BLaER1 treated with 17β-estradiol and CSF1 and Interleukin-3, amounts not matched to agents 10 nM and 100 nM (cell line): Measurements from ENCODE around the gene NOTCH1.

Source experiments
- H3K27ac ChIP-seq, 11 experiments: shearing (Covaris generic); formaldehyde crosslinking; 2 replicates each; pipeline ENCODE4 v1.8.1; 2022
- H3K27me3 ChIP-seq, 11 experiments: shearing (Covaris generic); formaldehyde crosslinking; 2 replicates each; pipeline ENCODE4 v1.8.1; 2022
- H3K36me3 ChIP-seq, 11 experiments: shearing (Covaris generic); formaldehyde crosslinking; 2 replicates each; pipeline ENCODE4 v1.8.1; 2022
- H3K4me1 ChIP-seq, 10 experiments: shearing (Covaris generic); formaldehyde crosslinking; 2 replicates each; pipeline ENCODE4 v1.8.1; 2022
- H3K4me2 ChIP-seq, 11 experiments: shearing (Covaris generic); formaldehyde crosslinking; 2 replicates each; pipeline ENCODE4 v1.8.1; 2022
- H3K4me3 ChIP-seq, 10 experiments: shearing (Covaris generic); formaldehyde crosslinking; 2 replicates each; pipeline ENCODE4 v1.8.1; 2022
- H3K9ac ChIP-seq, 11 experiments: shearing (Covaris generic); formaldehyde crosslinking; 2 replicates each; pipeline ENCODE4 v1.8.1; 2022
- H3K9me3 ChIP-seq, 11 experiments: shearing (Covaris generic); formaldehyde crosslinking; replicated peaks in 1 of 11; 2 replicates each; pipeline ENCODE4 v1.8.1; 2022
- H4K20me1 ChIP-seq, 11 experiments: shearing (Covaris generic); formaldehyde crosslinking; 2 replicates each; pipeline ENCODE4 v1.8.1; 2022
- Cebpa-rat ChIP-seq, 11 experiments: shearing (Covaris generic); IDR thresholded peaks; 2 replicates each; pipeline ENCODE4 v1.8.1; 2022

Gene NOTCH1

DNA sequence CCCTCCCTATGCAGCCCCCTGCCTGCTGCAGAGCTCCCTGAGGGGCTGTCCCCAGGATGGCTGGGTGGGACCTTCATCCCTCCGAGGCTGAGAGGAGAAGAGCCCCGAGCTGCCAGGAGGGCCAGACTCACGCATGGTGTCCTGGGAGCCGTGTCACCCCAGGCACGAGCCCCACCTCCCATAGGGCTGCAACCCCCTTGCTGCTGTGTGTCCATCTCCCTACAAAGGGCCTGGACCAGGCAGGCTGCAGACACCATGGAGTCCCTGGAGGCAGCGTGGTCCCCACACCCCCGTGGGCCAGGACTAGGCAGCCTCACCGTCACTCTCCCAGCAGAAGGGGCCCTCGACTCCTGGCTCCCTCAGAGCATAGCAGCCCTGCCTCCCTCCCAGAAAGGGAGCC lies 51.8 kb downstream of the NOTCH1 start:
- Histone ChIP-seq H3K27ac (no peak overlapping the region), H3K36me3 (peaks cover 30 to 52% (median 40%) of the 10 kb centered on the region in 11 experiments), H3K9me3 (no peaks in the 10 kb centered on the region), H4K20me1 (peaks cover 0 to 70% (median 45%) of the 10 kb centered on the region in 11 experiments; a peak in 21 of 22 replicates), H3K4me1 (peaks cover 0 to 15% (median 8%) of the 10 kb centered on the region in 10 experiments; a peak in 10 of 20 replicates), H3K27me3 (no peaks in the 10 kb centered on the region), H3K4me2 (peak overlapping the region in 5 of 11 experiments; percentile 3 to 51 (median 40); a peak in 7 of 22 replicates), H3K4me3 (no peak overlapping the region), H3K9ac (peak overlapping the region in 3 of 11 experiments; percentile 16 to 50 (median 42); a peak in 3 of 22 replicates)
- no peak for TF ChIP-seq Cebpa-rat (IDR thresholded peaks at IDR 0.05)

DNA sequence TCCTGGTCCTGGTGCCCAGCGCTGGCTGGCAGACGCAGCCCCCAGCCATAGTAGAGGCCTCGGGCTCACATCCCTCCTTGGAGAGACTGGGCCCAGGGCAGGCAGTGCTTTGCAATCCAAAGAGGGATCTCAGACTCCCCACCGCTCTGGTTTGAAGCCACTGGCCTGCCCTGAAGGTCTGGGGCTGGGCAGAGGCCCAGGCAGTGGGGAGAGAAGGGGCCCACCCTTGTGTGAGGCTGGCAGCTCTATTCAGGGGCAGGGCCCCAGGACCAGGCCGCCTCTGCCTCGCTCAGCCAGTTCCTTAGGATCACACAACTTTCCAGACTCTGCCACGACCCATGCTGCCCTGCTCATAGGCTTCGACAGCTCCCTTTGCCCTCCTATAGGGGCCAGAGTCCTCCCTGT lies 52.3 kb downstream of the NOTCH1 start:
- Histone ChIP-seq H3K4me2 (no peak overlapping the region), H3K27ac (no peak overlapping the region), H3K9me3 (no peaks in the 10 kb centered on the region), H3K9ac (0 out of 22 replicates have a peak overlapping the region, but pooled peaks of 1 of the 11 experiments have one; percentile 9), H3K27me3 (no peaks in the 10 kb centered on the region), H4K20me1 (peaks cover 0 to 69% (median 45%) of the 10 kb centered on the region in 11 experiments; a peak in 21 of 22 replicates), H3K4me1 (peaks cover 0 to 15% (median 8%) of the 10 kb centered on the region in 10 experiments; a peak in 10 of 20 replicates), H3K4me3 (no peak overlapping the region), H3K36me3 (peaks cover 25 to 47% (median 36%) of the 10 kb centered on the region in 11 experiments)
- no peak for TF ChIP-seq Cebpa-rat (IDR thresholded peaks at IDR 0.05)

DNA sequence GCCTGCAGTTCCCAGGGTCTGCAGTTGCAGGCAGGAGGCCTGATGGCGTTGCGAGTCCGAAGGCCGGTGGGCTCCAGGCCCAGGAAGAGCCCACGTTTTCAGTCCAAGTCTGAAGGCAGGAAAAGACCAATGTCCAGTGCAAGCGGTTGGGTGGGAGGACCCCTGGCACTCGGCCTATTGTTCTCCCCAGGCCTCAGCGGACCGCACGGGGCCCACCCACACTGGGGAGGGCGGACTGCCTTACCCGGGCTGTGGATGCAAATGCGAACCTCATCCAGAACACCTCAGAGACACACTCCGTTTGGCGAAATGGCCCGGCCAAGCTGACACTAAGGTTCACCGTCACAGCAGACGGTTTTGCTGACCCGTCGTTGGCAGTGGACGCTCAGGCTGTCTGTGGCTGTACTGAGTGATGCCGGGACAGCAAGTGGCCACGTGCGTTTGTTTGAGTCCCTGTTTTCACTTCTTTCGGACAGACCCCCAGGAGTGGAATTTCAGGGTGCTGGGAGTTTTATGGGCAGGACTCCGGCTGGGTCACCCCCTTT lies 52.8 kb downstream of the NOTCH1 start:
- peaks cover 22 to 42% (median 32%) of the 10 kb centered on the region in 11 experiments for H3K36me3 ChIP-seq
- 0 out of 22 replicates have a peak overlapping the region, but pooled peaks of 1 of the 11 experiments have one; percentile 9 for H3K9ac ChIP-seq
- H4K20me1 ChIP-seq = peaks cover 0 to 68% (median 42%) of the 10 kb centered on the region in 11 experiments; a peak in 21 of 22 replicates
- no peaks in the 10 kb centered on the region for H3K27me3 ChIP-seq
- H3K4me1 ChIP-seq = peaks cover 0 to 15% (median 8%) of the 10 kb centered on the region in 10 experiments; a peak in 10 of 20 replicates
- no peaks in the 10 kb centered on the region for H3K9me3 ChIP-seq
- no peak overlapping the region for H3K27ac ChIP-seq
- H3K4me3 ChIP-seq = no peak overlapping the region
- TF ChIP-seq Cebpa-rat (IDR thresholded peaks at IDR 0.05) = no peak
- no peak overlapping the region for H3K4me2 ChIP-seq

DNA sequence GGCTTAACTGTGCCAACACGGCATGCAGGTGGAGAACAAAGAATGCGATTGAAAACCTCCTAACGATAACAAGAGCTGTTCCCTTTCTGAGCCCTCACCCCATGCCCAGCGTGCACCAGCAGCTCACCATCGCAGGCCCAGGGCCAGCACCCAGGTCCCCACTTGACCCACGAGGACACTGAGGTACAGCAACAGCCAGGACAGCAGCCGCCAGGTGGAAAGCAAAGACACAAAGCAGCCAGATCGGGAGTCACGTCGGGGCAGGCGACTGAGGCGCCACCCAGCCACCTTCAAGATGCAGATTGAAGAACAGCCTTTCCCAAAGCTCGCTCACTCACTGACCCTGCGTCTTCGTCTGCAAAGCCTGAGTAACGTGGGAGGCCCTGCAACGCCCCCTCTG lies 56.1 kb downstream of the NOTCH1 start:
- Histone ChIP-seq H3K9ac (no peak overlapping the region), H3K4me1 (peaks cover 1 to 20% (median 10%) of the 10 kb centered on the region in 10 experiments), H3K4me3 (no peak overlapping the region), H3K36me3 (peaks cover 0 to 12% (median 1%) of the 10 kb centered on the region in 11 experiments; a peak in 10 of 22 replicates), H3K27ac (no peak overlapping the region), H3K9me3 (no peaks in the 10 kb centered on the region), H3K27me3 (no peaks in the 10 kb centered on the region), H4K20me1 (peaks cover 0 to 59% (median 24%) of the 10 kb centered on the region in 11 experiments; a peak in 20 of 22 replicates), H3K4me2 (no peak overlapping the region)
- no peak for TF ChIP-seq Cebpa-rat (IDR thresholded peaks at IDR 0.05)

DNA sequence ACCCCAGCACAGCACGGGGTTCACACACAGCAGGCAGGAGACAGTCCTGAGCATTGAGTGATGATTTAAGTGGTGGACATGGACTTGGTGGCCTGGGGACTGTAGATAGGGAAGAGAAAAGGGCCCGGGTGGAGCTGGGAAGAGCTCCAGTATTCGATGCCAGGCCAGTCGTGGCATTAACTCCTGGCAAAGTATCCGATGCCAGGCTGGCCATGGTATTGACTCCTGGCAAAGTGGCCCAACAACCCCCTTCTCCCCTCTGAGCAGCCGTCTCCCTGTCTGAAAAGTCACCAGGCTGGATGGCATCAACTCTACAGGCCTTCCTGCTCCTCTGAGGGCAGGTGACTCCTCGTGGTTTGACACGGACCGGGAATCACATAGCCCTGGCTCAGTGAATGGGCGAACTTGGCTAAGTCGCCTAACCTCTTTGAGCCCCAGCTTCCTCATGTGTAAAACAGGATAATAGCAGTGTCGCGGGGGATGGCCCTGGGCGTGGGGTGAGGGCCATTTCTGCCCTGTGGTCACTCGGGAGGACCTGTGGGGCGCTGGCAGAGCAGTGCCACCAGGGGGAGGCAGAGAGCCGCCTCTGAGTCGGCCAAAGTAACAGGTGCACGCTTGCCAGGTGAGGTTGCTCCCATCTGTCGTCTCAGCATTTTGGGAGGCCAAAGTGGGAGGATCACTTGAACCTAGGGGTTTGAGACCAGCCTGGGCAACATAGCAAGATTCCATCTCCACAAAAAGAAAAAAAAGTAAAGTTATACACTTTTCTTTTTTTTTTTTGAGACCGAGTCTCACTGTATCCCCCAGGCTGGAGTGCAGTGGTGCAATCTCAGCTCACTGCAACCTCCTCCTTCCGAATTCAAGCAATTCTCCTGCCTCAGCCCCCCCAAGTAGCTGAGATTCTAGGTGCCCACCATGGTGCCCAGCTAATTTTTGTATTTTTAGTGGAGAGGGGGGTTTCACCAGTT lies 57.3 kb downstream of the NOTCH1 start:
- no peak for TF ChIP-seq Cebpa-rat (IDR thresholded peaks at IDR 0.05)
- Histone ChIP-seq H3K27me3 (no peaks in the 10 kb centered on the region), H3K9me3 (no peaks in the 10 kb centered on the region), H3K9ac (no peak overlapping the region; a peak in 1 of 22 replicates), H4K20me1 (peaks cover 0 to 55% (median 23%) of the 10 kb centered on the region in 11 experiments; a peak in 18 of 22 replicates), H3K4me2 (no peak overlapping the region), H3K4me3 (no peak overlapping the region), H3K27ac (no peak overlapping the region), H3K36me3 (peaks cover 0 to 3% (median 0%) of the 10 kb centered on the region in 11 experiments; a peak in 1 of 22 replicates), H3K4me1 (peaks cover 10 to 17% (median 14%) of the 10 kb centered on the region in 10 experiments)

DNA sequence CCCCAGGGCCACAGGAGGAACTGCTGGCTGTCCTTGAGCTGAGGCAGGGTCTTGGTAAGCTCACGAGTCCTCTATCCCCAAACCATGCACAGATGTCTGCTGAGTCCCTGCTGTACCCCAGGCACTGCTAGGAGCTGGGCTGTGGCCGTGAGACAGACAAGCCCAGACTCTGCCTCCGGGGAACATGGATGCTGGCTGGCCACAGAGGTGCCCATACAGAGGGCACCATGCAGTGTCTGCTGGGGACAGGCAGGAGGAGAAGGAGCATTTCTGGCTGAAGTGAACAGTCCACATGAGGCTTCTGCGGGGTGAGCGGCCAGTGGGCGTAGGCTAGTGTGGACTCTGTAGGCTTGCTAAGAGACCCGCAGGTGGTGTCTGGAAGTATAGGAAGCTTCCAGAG lies 58.2 kb downstream of the NOTCH1 start:
- no peaks in the 10 kb centered on the region; a peak in 1 of 22 replicates for H3K36me3 ChIP-seq
- no peaks in the 10 kb centered on the region for H3K9me3 ChIP-seq
- no peak for TF ChIP-seq Cebpa-rat (IDR thresholded peaks at IDR 0.05)
- H4K20me1 ChIP-seq = peaks cover 0 to 47% (median 21%) of the 10 kb centered on the region in 11 experiments; a peak in 18 of 22 replicates
- no peak overlapping the region for H3K4me2 ChIP-seq
- peaks cover 10 to 17% (median 14%) of the 10 kb centered on the region in 10 experiments for H3K4me1 ChIP-seq
- no peaks in the 10 kb centered on the region for H3K27me3 ChIP-seq
- H3K9ac ChIP-seq = no peak overlapping the region; a peak in 1 of 22 replicates
- no peak overlapping the region for H3K27ac ChIP-seq
- H3K4me3 ChIP-seq = no peak overlapping the region

DNA sequence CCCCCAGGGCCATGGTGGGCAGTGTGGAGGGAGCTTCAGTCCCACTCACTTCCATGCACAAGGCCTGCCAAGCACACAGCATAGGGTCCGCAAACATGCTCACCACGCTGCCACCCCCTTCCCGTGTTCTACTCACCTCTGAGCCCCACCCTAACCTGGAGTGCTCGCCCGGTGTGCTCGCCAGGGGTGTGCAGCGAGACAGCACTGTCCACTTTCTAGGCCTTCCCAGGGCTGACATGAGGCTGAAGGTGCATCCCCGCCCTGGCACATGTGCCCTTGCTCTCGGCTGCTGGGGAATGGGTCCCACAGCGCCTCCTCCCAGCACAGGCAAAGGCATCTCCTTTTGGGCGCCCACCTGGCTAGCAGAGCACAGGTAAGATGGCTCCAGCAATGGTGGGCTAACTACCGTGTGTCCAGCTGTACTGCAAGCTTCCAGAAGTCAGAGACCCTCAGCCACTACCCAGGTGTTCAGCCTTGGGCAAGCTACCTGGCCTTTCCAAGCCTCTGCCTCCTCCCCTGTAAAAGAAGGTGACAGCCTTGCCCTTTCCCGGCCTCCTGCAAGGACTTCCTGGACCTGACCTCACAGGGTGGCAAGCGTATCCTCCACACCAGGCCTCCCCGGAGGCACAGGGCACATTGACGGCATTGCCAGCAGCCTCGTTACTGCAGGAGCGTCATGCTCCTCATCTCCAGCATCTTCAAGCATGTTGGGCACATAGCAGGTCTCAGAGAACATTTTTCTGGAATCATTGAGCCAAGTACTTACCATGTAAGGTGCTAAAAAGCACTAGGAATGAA lies 58.8 kb downstream of the NOTCH1 start:
- no peaks in the 10 kb centered on the region for H3K27me3 ChIP-seq
- no peak overlapping the region for H3K4me3 ChIP-seq
- H3K9me3 ChIP-seq = no peaks in the 10 kb centered on the region
- TF ChIP-seq Cebpa-rat (IDR thresholded peaks at IDR 0.05) = no peak
- H3K27ac ChIP-seq = no peak overlapping the region
- H3K36me3 ChIP-seq = no peaks in the 10 kb centered on the region
- peak overlapping the region in 1 of 11 experiments; percentile 9; a peak in 1 of 22 replicates for H3K9ac ChIP-seq
- peaks cover 3 to 52% (median 27%) of the 10 kb centered on the region in 11 experiments; a peak in 20 of 22 replicates for H4K20me1 ChIP-seq
- H3K4me1 ChIP-seq = peaks cover 10 to 17% (median 14%) of the 10 kb centered on the region in 10 experiments
- no peak overlapping the region for H3K4me2 ChIP-seq

DNA sequence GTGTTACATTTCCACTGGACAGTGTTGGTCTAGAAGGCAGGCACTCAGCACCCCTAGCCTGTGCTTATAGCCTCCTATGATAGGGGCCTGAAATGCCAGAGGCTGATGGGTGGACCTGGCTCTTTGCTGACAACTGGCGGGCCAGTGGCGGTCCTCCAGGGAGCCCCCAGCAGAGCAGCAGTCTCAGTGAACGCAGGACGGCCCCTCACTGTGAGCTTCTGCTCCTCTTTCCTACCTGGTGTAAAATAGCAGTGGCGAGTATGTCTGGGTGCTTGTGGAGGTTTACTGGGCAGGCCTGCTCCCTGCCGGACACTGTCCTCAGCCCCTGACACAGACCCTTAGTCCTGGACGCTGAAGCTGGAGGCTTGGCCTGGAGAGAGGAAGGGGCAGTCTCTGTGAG lies 59.7 kb downstream of the NOTCH1 start:
- Histone ChIP-seq H3K4me2 (no peak overlapping the region), H4K20me1 (peaks cover 12 to 61% (median 36%) of the 10 kb centered on the region in 11 experiments; a peak in 21 of 22 replicates), H3K36me3 (0 out of 22 replicates have a peak, but pooled peaks cover 0 to 1% (median 0%) of the 10 kb centered on the region in 11 experiments), H3K4me3 (no peak overlapping the region), H3K27me3 (no peaks in the 10 kb centered on the region), H3K4me1 (peaks cover 18 to 26% (median 22%) of the 10 kb centered on the region in 10 experiments), H3K9me3 (no peaks in the 10 kb centered on the region), H3K27ac (no peak overlapping the region), H3K9ac (peak overlapping the region in 2 of 11 experiments; percentile 1 to 5; a peak in 1 of 22 replicates)
- no peak for TF ChIP-seq Cebpa-rat (IDR thresholded peaks at IDR 0.05)
